Ishikawa (cell line): Measurements from ENCODE around the gene BRCA2.

ENCODE experiments used
- CEBPB ChIP-seq: IDR thresholded peaks from 2 replicates; pipeline ENCODE4 v1.6.1; 2012
- CREB1 ChIP-seq: IDR thresholded peaks from 2 replicates; pipeline ENCODE4 v1.6.1; 2012; ENCODE audit warnings: low read depth
- EGR1 ChIP-seq: IDR thresholded peaks from 2 replicates; pipeline ENCODE4 v1.6.1; 2012
- EP300 ChIP-seq: IDR thresholded peaks from 2 replicates; pipeline ENCODE4 v1.6.1; 2012; ENCODE audit warnings: borderline replicate concordance
- FOXM1 ChIP-seq: IDR thresholded peaks from 2 replicates; pipeline ENCODE4 v1.6.1; 2012; ENCODE audit warnings: low read depth, borderline replicate concordance
- NFIC ChIP-seq: IDR thresholded peaks from 2 replicates; pipeline ENCODE4 v1.6.1; 2012
- RAD21 ChIP-seq: IDR thresholded peaks from 2 replicates; pipeline ENCODE4 v1.6.1; 2012; ENCODE audit warnings: low read depth
- TCF12 ChIP-seq: IDR thresholded peaks from 2 replicates; pipeline ENCODE4 v1.6.1; 2012; ENCODE audit warnings: low read depth
- TEAD4 ChIP-seq: IDR thresholded peaks from 2 replicates; pipeline ENCODE4 v1.6.1; 2012
- YY1 ChIP-seq: IDR thresholded peaks from 2 replicates; pipeline ENCODE4 v1.6.1; 2012; ENCODE audit warnings: low read depth
- ZBTB7A ChIP-seq: IDR thresholded peaks from 2 replicates; pipeline ENCODE4 v1.6.1; 2012; ENCODE audit warnings: low read depth
- TF ChIP-seq, protein P1 (sequence below): IDR thresholded peaks from 2 replicates; pipeline ENCODE4 v1.6.1; 2012
- TF ChIP-seq, protein P2 (sequence below): IDR thresholded peaks from 2 replicates; pipeline ENCODE4 v1.6.1; 2012; ENCODE audit warnings: low read depth, mild to moderate bottlenecking

DNA sequence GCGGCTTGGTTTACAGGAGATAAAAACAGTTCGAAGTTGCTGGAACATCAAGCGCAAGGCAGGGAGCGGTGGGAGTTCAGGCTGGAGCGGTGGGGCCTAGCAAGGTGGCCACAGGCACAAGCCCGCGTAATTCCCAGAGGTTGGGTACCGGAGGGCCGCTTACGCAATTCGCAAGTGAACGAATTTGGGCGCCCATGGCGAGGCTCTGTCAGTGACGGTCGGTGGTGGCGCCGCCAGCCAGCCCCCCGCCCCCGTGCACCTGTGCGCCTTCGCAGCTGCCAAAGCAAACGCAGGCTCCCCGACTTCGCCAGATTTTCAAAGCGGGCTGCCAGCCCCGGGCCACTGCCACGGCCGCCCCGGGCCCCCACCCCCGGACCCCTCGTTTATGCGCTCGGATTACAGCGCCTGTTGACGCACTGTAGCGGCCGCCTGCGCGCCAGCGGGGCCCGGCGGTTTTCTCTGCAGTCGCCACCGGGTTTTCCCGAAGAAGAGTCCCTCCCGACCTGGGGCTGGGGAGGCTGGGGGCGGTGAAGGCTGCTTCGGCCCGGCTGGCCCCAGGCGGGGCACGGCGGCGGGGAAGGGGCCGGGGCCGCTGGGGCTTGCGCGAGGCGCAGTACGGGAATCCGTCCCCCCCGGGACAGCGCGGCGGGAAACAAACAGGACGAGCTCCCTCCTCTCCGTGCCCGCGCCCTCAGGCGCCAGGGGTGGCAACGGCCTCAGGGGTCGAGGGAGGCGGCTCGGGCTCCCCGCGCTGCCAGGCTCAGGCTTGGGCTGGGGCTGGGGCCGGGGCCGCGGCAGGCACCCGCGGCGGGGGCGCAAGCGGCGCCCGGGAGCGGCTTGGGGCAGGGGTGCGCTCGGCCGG is 111.9 kb downstream of the BRCA2 start:
- TF ChIP-seq NFIC (no peak), CEBPB (no peak), FOXM1 (no peak), RAD21 (no peak), TEAD4 (no peak), EP300 (no peak), YY1 (no peak), TCF12 (no peak), CREB1 (no peak), ZBTB7A (no peak), EGR1 (no peak)
- TF ChIP-seq, protein P1, sequence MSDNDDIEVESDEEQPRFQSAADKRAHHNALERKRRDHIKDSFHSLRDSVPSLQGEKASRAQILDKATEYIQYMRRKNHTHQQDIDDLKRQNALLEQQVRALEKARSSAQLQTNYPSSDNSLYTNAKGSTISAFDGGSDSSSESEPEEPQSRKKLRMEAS = no peak
- TF ChIP-seq, protein P2, sequence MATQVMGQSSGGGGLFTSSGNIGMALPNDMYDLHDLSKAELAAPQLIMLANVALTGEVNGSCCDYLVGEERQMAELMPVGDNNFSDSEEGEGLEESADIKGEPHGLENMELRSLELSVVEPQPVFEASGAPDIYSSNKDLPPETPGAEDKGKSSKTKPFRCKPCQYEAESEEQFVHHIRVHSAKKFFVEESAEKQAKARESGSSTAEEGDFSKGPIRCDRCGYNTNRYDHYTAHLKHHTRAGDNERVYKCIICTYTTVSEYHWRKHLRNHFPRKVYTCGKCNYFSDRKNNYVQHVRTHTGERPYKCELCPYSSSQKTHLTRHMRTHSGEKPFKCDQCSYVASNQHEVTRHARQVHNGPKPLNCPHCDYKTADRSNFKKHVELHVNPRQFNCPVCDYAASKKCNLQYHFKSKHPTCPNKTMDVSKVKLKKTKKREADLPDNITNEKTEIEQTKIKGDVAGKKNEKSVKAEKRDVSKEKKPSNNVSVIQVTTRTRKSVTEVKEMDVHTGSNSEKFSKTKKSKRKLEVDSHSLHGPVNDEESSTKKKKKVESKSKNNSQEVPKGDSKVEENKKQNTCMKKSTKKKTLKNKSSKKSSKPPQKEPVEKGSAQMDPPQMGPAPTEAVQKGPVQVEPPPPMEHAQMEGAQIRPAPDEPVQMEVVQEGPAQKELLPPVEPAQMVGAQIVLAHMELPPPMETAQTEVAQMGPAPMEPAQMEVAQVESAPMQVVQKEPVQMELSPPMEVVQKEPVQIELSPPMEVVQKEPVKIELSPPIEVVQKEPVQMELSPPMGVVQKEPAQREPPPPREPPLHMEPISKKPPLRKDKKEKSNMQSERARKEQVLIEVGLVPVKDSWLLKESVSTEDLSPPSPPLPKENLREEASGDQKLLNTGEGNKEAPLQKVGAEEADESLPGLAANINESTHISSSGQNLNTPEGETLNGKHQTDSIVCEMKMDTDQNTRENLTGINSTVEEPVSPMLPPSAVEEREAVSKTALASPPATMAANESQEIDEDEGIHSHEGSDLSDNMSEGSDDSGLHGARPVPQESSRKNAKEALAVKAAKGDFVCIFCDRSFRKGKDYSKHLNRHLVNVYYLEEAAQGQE = no peak
